Measurements from ENCODE around the gene ELAVL3.

DNA sequence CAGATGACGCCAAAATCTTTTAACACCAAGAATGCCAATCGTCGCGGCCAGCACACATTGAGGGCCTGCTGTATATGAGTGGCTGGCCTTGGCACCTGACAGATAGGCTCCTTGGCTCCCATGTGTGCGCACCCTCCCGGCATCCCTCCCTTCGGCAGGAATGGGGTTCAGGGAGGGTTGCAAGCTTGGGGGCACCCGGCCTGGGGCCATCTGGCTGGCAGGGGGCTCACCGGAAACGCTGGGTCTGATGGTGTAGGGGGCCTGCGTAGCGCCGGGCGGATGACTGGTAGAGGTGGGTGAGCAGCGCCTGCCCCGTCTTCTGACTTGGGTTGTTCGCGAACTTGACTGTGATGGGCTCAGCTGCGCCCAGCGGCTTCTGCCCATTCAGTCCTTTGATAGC lies 23.0 kb downstream of the ELAVL3 start:
- TF ChIP-seq, protein P1, sequence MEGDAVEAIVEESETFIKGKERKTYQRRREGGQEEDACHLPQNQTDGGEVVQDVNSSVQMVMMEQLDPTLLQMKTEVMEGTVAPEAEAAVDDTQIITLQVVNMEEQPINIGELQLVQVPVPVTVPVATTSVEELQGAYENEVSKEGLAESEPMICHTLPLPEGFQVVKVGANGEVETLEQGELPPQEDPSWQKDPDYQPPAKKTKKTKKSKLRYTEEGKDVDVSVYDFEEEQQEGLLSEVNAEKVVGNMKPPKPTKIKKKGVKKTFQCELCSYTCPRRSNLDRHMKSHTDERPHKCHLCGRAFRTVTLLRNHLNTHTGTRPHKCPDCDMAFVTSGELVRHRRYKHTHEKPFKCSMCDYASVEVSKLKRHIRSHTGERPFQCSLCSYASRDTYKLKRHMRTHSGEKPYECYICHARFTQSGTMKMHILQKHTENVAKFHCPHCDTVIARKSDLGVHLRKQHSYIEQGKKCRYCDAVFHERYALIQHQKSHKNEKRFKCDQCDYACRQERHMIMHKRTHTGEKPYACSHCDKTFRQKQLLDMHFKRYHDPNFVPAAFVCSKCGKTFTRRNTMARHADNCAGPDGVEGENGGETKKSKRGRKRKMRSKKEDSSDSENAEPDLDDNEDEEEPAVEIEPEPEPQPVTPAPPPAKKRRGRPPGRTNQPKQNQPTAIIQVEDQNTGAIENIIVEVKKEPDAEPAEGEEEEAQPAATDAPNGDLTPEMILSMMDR (IDR thresholded peaks at IDR 0.05; ENCODE audit: poor library complexity, severe bottlenecking), result no peak
- no peak for TF ChIP-seq POLR2AphosphoS5 (IDR thresholded peaks at IDR 0.05)
- TF ChIP-seq SMC3 (conservative IDR thresholded peaks at IDR 0.05; ENCODE audit: poor library complexity), result no peak
- no peak for TF ChIP-seq TAF1 (IDR thresholded peaks at IDR 0.05; ENCODE audit: low read depth)
- TF ChIP-seq EP300 (conservative IDR thresholded peaks at IDR 0.05; ENCODE audit: poor library complexity, severe bottlenecking), result no peak
- TF ChIP-seq EZH2 (IDR thresholded peaks at IDR 0.05; ENCODE audit: borderline replicate concordance, insufficient read depth, low read length, poor library complexity, severe bottlenecking), result no peak
- TF ChIP-seq, protein P2, sequence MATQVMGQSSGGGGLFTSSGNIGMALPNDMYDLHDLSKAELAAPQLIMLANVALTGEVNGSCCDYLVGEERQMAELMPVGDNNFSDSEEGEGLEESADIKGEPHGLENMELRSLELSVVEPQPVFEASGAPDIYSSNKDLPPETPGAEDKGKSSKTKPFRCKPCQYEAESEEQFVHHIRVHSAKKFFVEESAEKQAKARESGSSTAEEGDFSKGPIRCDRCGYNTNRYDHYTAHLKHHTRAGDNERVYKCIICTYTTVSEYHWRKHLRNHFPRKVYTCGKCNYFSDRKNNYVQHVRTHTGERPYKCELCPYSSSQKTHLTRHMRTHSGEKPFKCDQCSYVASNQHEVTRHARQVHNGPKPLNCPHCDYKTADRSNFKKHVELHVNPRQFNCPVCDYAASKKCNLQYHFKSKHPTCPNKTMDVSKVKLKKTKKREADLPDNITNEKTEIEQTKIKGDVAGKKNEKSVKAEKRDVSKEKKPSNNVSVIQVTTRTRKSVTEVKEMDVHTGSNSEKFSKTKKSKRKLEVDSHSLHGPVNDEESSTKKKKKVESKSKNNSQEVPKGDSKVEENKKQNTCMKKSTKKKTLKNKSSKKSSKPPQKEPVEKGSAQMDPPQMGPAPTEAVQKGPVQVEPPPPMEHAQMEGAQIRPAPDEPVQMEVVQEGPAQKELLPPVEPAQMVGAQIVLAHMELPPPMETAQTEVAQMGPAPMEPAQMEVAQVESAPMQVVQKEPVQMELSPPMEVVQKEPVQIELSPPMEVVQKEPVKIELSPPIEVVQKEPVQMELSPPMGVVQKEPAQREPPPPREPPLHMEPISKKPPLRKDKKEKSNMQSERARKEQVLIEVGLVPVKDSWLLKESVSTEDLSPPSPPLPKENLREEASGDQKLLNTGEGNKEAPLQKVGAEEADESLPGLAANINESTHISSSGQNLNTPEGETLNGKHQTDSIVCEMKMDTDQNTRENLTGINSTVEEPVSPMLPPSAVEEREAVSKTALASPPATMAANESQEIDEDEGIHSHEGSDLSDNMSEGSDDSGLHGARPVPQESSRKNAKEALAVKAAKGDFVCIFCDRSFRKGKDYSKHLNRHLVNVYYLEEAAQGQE (IDR thresholded peaks at IDR 0.05; ENCODE audit: borderline replicate concordance), result no peak
- no peak for TF ChIP-seq MXI1 (conservative IDR thresholded peaks at IDR 0.05; ENCODE audit: poor library complexity, severe bottlenecking)
